ENCODE results near the gene APLP2. TPM values are rescaled to one million over a fixed set of nuclear protein-coding genes. Genes with fewer than 3 reads are reported as not detected.

APLP2 gene
- total and polyA plus RNA-seq, 2 of the 13 experiments (the other 11 are each of a cell fraction or from before 2014, with no cell fraction given) = 315 to 594 TPM

DNA sequence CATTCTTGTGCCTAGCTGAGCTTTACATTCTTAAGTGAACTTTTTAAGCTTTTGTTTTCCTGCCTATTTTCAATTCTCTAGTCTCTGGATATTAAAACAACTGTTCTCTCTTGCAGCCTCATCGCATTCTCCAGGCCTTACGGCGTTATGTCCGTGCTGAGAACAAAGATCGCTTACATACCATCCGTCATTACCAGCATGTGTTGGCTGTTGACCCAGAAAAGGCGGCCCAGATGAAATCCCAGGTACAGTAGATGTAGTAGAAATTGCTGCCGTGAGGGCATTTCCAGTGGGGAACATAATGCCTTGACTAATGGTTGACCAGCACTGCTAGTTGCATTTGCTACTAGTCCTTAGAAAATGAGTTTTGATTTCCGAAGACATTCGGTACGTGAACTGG lies 60.2 kb downstream of the APLP2 start (continued):
- TF ChIP-seq ZFYVE20 (CRISPR knock-in tag; IDR thresholded peaks at IDR 0.05; ENCODE audit: borderline replicate concordance, low read depth) (no peak), ZNF484 (CRISPR knock-in tag; IDR thresholded peaks at IDR 0.05; ENCODE audit: borderline replicate concordance, low read depth) (no peak), ZNF30 (CRISPR knock-in tag; IDR thresholded peaks at IDR 0.05) (no peak), TARDBP (CRISPR knock-in tag; IDR thresholded peaks at IDR 0.05) (no peak), POGZ (CRISPR knock-in tag; IDR thresholded peaks at IDR 0.05) (peak; percentile 36; the same call in 1 of the 2 replicates), ZNF841 (CRISPR knock-in tag; IDR thresholded peaks at IDR 0.05; ENCODE audit: borderline replicate concordance) (no peak), HHEX (CRISPR knock-in tag; IDR thresholded peaks at IDR 0.05) (no peak), ZNF547 (CRISPR knock-in tag; IDR thresholded peaks at IDR 0.05) (no peak), TCF12 (IDR thresholded peaks at IDR 0.05) (no peak), TCF12 (CRISPR knock-in tag; IDR thresholded peaks at IDR 0.05) (no peak), ZBTB3 (CRISPR knock-in tag; IDR thresholded peaks at IDR 0.05; ENCODE audit: borderline replicate concordance, low read depth) (no peak), ZNF564 (CRISPR knock-in tag; IDR thresholded peaks at IDR 0.05) (no peak), ZSCAN30 (CRISPR knock-in tag; IDR thresholded peaks at IDR 0.05) (no peak), MIXL1 (CRISPR knock-in tag; IDR thresholded peaks at IDR 0.05) (0 out of 2 replicates have a peak, but pooled peaks have one; percentile 49), PAF1 (CRISPR knock-in tag; IDR thresholded peaks at IDR 0.05) (no peak)
- TF ChIP-seq, protein P1, sequence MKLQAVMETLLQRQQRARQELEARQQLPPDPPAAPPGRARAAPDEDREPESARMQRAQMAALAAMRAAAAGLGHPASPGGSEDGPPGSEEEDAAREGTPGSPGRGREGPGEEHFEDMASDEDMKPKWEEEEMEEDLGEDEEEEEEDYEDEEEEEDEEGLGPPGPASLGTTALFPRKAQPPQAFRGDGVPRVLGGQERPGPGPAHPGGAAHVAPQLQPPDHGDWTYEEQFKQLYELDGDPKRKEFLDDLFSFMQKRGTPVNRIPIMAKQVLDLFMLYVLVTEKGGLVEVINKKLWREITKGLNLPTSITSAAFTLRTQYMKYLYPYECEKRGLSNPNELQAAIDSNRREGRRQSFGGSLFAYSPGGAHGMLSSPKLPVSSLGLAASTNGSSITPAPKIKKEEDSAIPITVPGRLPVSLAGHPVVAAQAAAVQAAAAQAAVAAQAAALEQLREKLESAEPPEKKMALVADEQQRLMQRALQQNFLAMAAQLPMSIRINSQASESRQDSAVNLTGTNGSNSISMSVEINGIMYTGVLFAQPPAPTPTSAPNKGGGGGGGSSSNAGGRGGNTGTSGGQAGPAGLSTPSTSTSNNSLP (IDR thresholded peaks at IDR 0.05; ENCODE audit: low read depth, low read length) = no peak
- TF ChIP-seq, protein P2, sequence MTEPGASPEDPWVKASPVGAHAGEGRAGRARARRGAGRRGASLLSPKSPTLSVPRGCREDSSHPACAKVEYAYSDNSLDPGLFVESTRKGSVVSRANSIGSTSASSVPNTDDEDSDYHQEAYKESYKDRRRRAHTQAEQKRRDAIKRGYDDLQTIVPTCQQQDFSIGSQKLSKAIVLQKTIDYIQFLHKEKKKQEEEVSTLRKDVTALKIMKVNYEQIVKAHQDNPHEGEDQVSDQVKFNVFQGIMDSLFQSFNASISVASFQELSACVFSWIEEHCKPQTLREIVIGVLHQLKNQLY (CRISPR knock-in tag; IDR thresholded peaks at IDR 0.05) = no peak
- TF ChIP-seq, protein P3, sequence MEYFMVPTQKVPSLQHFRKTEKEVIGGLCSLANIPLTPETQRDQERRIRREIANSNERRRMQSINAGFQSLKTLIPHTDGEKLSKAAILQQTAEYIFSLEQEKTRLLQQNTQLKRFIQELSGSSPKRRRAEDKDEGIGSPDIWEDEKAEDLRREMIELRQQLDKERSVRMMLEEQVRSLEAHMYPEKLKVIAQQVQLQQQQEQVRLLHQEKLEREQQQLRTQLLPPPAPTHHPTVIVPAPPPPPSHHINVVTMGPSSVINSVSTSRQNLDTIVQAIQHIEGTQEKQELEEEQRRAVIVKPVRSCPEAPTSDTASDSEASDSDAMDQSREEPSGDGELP (IDR thresholded peaks at IDR 0.05; ENCODE audit: borderline replicate concordance, low read depth) = peak; percentile 61; the same call in 1 of the 2 replicates
- TF ChIP-seq, protein P4, sequence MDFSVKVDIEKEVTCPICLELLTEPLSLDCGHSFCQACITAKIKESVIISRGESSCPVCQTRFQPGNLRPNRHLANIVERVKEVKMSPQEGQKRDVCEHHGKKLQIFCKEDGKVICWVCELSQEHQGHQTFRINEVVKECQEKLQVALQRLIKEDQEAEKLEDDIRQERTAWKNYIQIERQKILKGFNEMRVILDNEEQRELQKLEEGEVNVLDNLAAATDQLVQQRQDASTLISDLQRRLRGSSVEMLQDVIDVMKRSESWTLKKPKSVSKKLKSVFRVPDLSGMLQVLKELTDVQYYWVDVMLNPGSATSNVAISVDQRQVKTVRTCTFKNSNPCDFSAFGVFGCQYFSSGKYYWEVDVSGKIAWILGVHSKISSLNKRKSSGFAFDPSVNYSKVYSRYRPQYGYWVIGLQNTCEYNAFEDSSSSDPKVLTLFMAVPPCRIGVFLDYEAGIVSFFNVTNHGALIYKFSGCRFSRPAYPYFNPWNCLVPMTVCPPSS (IDR thresholded peaks at IDR 0.05) = no peak
- TF ChIP-seq, protein P5, sequence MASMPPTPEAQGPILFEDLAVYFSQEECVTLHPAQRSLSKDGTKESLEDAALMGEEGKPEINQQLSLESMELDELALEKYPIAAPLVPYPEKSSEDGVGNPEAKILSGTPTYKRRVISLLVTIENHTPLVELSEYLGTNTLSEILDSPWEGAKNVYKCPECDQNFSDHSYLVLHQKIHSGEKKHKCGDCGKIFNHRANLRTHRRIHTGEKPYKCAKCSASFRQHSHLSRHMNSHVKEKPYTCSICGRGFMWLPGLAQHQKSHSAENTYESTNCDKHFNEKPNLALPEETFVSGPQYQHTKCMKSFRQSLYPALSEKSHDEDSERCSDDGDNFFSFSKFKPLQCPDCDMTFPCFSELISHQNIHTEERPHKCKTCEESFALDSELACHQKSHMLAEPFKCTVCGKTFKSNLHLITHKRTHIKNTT (CRISPR knock-in tag; IDR thresholded peaks at IDR 0.05) = no peak
- TF ChIP-seq, protein P6, sequence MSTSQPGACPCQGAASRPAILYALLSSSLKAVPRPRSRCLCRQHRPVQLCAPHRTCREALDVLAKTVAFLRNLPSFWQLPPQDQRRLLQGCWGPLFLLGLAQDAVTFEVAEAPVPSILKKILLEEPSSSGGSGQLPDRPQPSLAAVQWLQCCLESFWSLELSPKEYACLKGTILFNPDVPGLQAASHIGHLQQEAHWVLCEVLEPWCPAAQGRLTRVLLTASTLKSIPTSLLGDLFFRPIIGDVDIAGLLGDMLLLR (CRISPR knock-in tag; IDR thresholded peaks at IDR 0.05) = no peak
- TF ChIP-seq, protein P7, sequence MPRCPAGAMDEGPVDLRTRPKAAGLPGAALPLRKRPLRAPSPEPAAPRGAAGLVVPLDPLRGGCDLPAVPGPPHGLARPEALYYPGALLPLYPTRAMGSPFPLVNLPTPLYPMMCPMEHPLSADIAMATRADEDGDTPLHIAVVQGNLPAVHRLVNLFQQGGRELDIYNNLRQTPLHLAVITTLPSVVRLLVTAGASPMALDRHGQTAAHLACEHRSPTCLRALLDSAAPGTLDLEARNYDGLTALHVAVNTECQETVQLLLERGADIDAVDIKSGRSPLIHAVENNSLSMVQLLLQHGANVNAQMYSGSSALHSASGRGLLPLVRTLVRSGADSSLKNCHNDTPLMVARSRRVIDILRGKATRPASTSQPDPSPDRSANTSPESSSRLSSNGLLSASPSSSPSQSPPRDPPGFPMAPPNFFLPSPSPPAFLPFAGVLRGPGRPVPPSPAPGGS (CRISPR knock-in tag; IDR thresholded peaks at IDR 0.05) = no peak
- TF ChIP-seq, protein P8, sequence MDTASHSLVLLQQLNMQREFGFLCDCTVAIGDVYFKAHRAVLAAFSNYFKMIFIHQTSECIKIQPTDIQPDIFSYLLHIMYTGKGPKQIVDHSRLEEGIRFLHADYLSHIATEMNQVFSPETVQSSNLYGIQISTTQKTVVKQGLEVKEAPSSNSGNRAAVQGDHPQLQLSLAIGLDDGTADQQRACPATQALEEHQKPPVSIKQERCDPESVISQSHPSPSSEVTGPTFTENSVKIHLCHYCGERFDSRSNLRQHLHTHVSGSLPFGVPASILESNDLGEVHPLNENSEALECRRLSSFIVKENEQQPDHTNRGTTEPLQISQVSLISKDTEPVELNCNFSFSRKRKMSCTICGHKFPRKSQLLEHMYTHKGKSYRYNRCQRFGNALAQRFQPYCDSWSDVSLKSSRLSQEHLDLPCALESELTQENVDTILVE (CRISPR knock-in tag; IDR thresholded peaks at IDR 0.05) = no peak

Measured in HepG2 (cell line).